GM23338 (cell line): ENCODE measurements around the gene PAFAH2.

ENCODE experiments used
- CREB1 ChIP-seq: fragments of 250-450 bp; sonication (Bioruptor Pico); IDR thresholded peaks from 2 replicates; pipeline ENCODE4 v1.5.0; 2020; ENCODE audit warnings: low read depth, mild to moderate bottlenecking, moderate library complexity
- CTCF ChIP-seq, 2 experiments: fragments of 200-600 bp in 1 of 2; sonication (generic) in 1 of 2; conservative IDR thresholded peaks; 2 replicates each; pipeline versions ENCODE4 v1.5.1 to v1.6.1; 2016 to 2017; ENCODE audit warnings: antibody characterized with exemption in 2 of 2, low read depth in 2 of 2, mild to moderate bottlenecking in 2 of 2, moderate library complexity in 1 of 2
- ETS1 ChIP-seq: IDR thresholded peaks from 2 replicates; pipeline ENCODE4 v1.6.1; 2016; ENCODE audit warnings: antibody characterized with exemption
- EZH2 ChIP-seq: fragments of 200-600 bp; sonication (generic); IDR thresholded peaks from one replicate; pipeline ENCODE4 v1.8.0; 2017; ENCODE audit warnings: antibody characterized with exemption, mild to moderate bottlenecking, low read depth; ENCODE audit not compliant: unreplicated experiment
- EZH2phosphoT487 ChIP-seq: fragments of 200-600 bp; sonication (generic); IDR thresholded peaks from one replicate; pipeline ENCODE4 v1.8.1; 2018; ENCODE audit warnings: antibody characterized with exemption; ENCODE audit not compliant: unreplicated experiment
- JUNB ChIP-seq: IDR thresholded peaks from one replicate; pipeline ENCODE4 v1.6.1; 2016; ENCODE audit warnings: antibody characterized with exemption; ENCODE audit not compliant: unreplicated experiment
- NANOG ChIP-seq: IDR thresholded peaks from 2 replicates; pipeline ENCODE4 v1.6.1; 2016; ENCODE audit warnings: antibody characterized with exemption, borderline replicate concordance
- POLR2AphosphoS5 ChIP-seq: IDR thresholded peaks from 2 replicates; pipeline ENCODE4 v1.6.1; 2016; ENCODE audit warnings: antibody characterized with exemption, low read depth
- REST ChIP-seq: IDR thresholded peaks from one replicate; pipeline ENCODE4 v1.6.1; 2018; ENCODE audit warnings: antibody characterized with exemption; ENCODE audit not compliant: unreplicated experiment
- STAT1 ChIP-seq: IDR thresholded peaks from one replicate; pipeline ENCODE4 v1.6.1; 2016; ENCODE audit warnings: antibody characterized with exemption; ENCODE audit not compliant: unreplicated experiment
- ZNF114 ChIP-seq: fragments of 250-450 bp; sonication (Bioruptor Pico); IDR thresholded peaks from 2 replicates; pipeline ENCODE4 v1.5.0; 2020; ENCODE audit warnings: mild to moderate bottlenecking, moderate library complexity
- ZNF331 ChIP-seq: fragments of 250-450 bp; sonication (Bioruptor Pico); IDR thresholded peaks from 2 replicates; pipeline ENCODE4 v1.5.0; 2020; ENCODE audit warnings: low read depth, mild to moderate bottlenecking, moderate library complexity
- ZNF462 ChIP-seq: fragments of 250-450 bp; sonication (Bioruptor Pico); IDR thresholded peaks from 2 replicates; pipeline ENCODE4 v1.5.0; 2020; ENCODE audit warnings: mild to moderate bottlenecking, moderate library complexity

- TF ChIP-seq CTCF (conservative IDR thresholded peaks at IDR 0.05; ENCODE audit: low read depth in 2 of 2) (no peak), EZH2 (no peak), ZNF462 (CRISPR knock-in tag) (no peak), ZNF114 (CRISPR knock-in tag) (no peak), REST (no peak), POLR2AphosphoS5 (no peak), ZNF331 (CRISPR knock-in tag) (no peak), EZH2phosphoT487 (no peak), CREB1 (no peak), JUNB (no peak), ETS1 (no peak), NANOG (no peak), STAT1 (no peak)
Measured at GRCh38 chr1:25999041-25999800, 1.4 kb upstream of the PAFAH2 start.
